Measurements from ENCODE around the gene COTL1. TPM values are rescaled to one million over a fixed set of nuclear protein-coding genes. Genes with fewer than 3 reads are reported as not detected.

Gene COTL1
- total and polyA plus RNA-seq, 12 donors: 6.4 to 72.9 (median 9.7) TPM

DNA sequence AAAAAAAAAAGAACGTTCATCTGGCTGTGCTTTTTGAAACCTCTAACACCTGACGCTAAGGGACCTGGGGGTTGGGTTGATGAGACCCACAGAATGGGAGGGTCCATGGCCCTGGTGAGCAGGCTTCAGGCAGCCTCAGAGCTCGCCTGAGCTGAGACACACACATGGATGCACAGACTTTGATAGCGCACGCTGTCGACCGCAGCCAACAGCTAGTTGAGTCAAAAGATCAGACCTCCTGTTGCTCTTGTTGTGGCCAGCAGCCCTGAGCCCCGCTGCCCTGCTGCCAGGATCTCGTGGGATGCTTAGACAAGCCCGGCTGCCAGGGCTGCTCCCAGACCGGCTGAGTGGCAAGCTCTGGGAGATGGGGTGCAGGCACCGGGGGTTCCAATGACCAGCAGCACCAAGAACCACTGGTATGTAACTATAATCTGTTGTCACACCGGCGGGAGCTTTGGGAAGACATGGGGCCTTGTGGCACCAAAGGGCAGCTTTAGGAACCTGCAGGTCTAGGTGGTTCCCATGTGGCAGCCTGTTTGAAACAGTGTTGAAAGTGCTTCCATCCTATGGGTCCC lies 93.4 kb downstream of the COTL1 start:
- H3K36me3 ChIP-seq: no peaks in the 10 kb centered on the region
- H3K4me3 ChIP-seq: no peak overlapping the region
- TF ChIP-seq CTCF (IDR thresholded peaks at IDR 0.05): no peak
- peaks cover 0 to 11% (median 0%) of the 10 kb centered on the region in 11 donors for H3K9me3 ChIP-seq
- no peak for DNase-seq
- 83 to 92% methylated on average over 13 to 14 of the region's 14 CpGs for WGBS, 2 donors
- H3K27ac ChIP-seq: no peak overlapping the region
- H3K27me3 ChIP-seq: no peaks in the 10 kb centered on the region
- intact Hi-C loops (cut with DNase I): loop anchor here in 1 of 10 donors (5.0 kb wide), 1 partner anchor 203 kb away; no protein-coding TSS in a partner anchor
- ATAC-seq: no peak
- peaks cover 6 to 36% (median 23%) of the 10 kb centered on the region in 9 donors for H3K4me1 ChIP-seq

DNA sequence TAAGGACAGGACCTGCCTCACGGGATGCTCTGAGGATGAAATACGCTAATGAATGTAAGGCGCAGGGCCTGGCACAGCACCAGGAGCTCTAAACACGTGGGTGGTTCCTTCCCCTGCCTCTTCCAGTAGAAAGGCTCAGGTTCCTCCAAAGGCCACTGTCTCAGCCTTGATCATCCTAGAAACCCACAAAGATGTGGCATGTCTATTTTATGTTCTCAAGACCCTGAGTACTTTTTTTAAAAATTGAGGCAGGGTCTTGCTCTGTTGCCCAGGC lies 96.4 kb downstream of the COTL1 start:
- Histone ChIP-seq H3K27ac (no peak overlapping the region), H3K36me3 (no peaks in the 10 kb centered on the region), H3K4me3 (no peak overlapping the region), H3K9me3 (peaks cover 0 to 7% (median 0%) of the 10 kb centered on the region in 11 donors), H3K27me3 (no peaks in the 10 kb centered on the region), H3K4me1 (peaks cover 0 to 22% (median 4%) of the 10 kb centered on the region in 9 donors)
- intact Hi-C loops (cut with DNase I): loop anchor here in 1 of 10 donors (5.0 kb wide), 1 partner anchor 206 kb away; no protein-coding TSS in a partner anchor
- ATAC-seq: no peak
- no peak for DNase-seq
- 62 to 76% methylated on average over 4 of the region's 4 CpGs for WGBS, 2 donors
- no peak for TF ChIP-seq CTCF (IDR thresholded peaks at IDR 0.05)

DNA sequence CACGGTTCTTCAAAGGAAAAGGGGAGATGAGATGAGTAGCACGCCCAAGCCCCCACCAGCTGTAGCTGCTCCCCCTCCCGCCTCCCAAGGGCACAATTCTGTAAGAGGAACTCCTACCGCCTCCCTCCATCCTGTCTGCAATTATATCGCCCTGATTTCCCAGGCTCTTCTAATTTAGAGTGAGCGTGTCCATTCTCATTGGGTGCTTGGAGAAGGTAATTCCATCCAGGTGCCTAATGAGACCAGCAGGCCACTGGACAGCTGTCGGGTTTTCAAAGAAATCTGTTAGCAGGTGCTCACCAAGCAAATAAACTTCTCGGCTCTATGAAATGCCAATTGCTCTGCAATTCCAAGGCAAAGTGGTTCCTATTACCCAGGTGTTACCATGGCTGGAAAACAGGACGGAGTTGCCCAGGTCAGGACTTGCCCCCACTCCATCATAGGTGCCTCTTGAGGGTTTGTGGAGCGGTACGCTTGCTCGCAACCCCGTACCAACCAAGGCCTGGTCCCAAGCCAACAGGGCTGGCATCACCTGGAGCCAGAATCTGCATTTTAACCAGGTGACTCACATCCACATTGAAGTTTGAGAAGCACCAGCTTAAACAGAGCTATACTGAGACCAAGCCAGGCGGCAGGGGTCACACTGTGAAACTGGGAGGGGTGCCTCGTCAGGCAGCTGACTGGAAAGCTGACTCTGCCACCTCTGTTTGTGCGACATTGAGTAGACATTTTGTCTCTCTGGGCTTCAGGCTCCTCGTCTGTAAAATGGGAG lies 97.0 kb downstream of the COTL1 start:
- H3K27ac ChIP-seq: no peak overlapping the region
- DNase-seq (no peak), ATAC-seq (no peak)
- TF ChIP-seq CTCF (IDR thresholded peaks at IDR 0.05): no peak
- 73 to 77% methylated on average over 17 of the region's 17 CpGs for WGBS, 2 donors
- peaks cover 0 to 18% (median 0%) of the 10 kb centered on the region in 9 donors for H3K4me1 ChIP-seq
- intact Hi-C loops (cut with DNase I): loop anchor here in 1 of 10 donors (5.0 kb wide), 1 partner anchor 206 kb away; no protein-coding TSS in a partner anchor
- H3K4me3 ChIP-seq: no peak overlapping the region
- no peaks in the 10 kb centered on the region for H3K27me3 ChIP-seq
- H3K36me3 ChIP-seq: no peaks in the 10 kb centered on the region
- peaks cover 0 to 7% (median 0%) of the 10 kb centered on the region in 11 donors for H3K9me3 ChIP-seq

DNA sequence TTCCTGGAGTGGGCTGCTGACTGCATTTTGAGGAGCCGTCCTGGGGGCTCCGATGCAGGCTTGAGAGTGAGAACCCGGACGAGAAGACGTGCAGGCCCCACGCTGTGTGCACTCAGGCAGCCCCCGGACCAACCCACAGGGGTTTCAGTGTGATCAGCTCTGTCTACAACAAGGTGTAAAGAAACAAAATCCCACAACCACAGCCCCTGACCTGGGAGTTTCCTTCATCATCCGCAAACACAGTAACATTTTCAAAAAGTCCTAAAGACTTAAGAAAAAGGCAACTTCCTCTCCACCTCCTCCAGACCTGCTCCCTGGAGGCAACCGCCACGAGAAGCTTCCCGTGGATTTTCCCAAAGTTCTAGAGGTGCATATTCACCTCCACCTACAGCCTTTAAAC lies 98.0 kb downstream of the COTL1 start:
- no peak for DNase-seq
- peaks cover 0 to 27% (median 0%) of the 10 kb centered on the region in 9 donors for H3K4me1 ChIP-seq
- H3K9me3 ChIP-seq: peaks cover 0 to 7% (median 0%) of the 10 kb centered on the region in 11 donors
- no peak overlapping the region for H3K4me3 ChIP-seq
- no peak for ATAC-seq
- intact Hi-C loops (cut with DNase I): loop anchor here in 2 of 10 donors (5.0 to 10.0 kb wide), 2 partner anchors 207 to 445 kb away; no protein-coding TSS in a partner anchor
- H3K27ac ChIP-seq: no peak overlapping the region
- no peaks in the 10 kb centered on the region for H3K27me3 ChIP-seq
- H3K36me3 ChIP-seq: no peaks in the 10 kb centered on the region
- WGBS, 2 donors: 74 to 84% methylated on average over 11 of the region's 11 CpGs
- TF ChIP-seq CTCF (IDR thresholded peaks at IDR 0.05): no peak

Measured in heart right ventricle (tissue), 16 donors.